H1 (cell line): ENCODE results near the gene LRRC74A. TPM values are rescaled to one million over a fixed set of nuclear protein-coding genes. Genes with fewer than 3 reads are reported as not detected.

Source experiments
- ASH2L ChIP-seq: fragments of 200-600, 300-600 bp; sonication (generic); IDR thresholded peaks from one replicate; pipeline ENCODE4 v1.7.1; 2017; ENCODE audit warnings: low read length
- CHD1 ChIP-seq: IDR thresholded peaks from 2 replicates; pipeline ENCODE4 v1.6.1; 2012; ENCODE audit warnings: low read depth, low read length, improper control_type of control experiment
- POLR2A ChIP-seq, 2 experiments: IDR thresholded peaks; 1 replicate in 1 of 2; 2 replicates in 1 of 2; pipeline ENCODE4 v1.6.1; 2011; ENCODE audit warnings: low read depth in 2 of 2, low read length in 2 of 2, mild to moderate bottlenecking in 2 of 2; ENCODE audit errors: control extremely low read depth in 1 of 2
- polyA plus RNA-seq, 7 experiments: library from polyadenylated mRNA; depleted of rRNA in 3 of 7; stranded (reverse) in 5 of 7; unstranded in 2 of 7; fragments of >200 nt in 5 of 7; fragments of 200-250 nt in 2 of 7; gene quantifications; 1 replicate in 5 of 7; 2 replicates in 1 of 7; 4 replicates in 1 of 7; pipeline versions ENCODE4 v1.2.1 to v1.2.3, GENCODE V29; 2011 to 2013; ENCODE audit warnings: missing spikeins in 2 of 7, mixed read lengths in 2 of 7
- total RNA-seq: library from RNA; stranded (reverse); fragmentation: NEBNext Ultra II Directional; extraction: Animal tissue kit (Norgen Biotek cat#: 25700); gene quantifications from 2 replicates; pipeline ENCODE4 v1.2.1, GENCODE V29; 2021

LRRC74A gene
- total and polyA plus RNA-seq, 2 of the 8 experiments (the other 6 are each of a cell fraction or from before 2014, with no cell fraction given) = not detected

DNA sequence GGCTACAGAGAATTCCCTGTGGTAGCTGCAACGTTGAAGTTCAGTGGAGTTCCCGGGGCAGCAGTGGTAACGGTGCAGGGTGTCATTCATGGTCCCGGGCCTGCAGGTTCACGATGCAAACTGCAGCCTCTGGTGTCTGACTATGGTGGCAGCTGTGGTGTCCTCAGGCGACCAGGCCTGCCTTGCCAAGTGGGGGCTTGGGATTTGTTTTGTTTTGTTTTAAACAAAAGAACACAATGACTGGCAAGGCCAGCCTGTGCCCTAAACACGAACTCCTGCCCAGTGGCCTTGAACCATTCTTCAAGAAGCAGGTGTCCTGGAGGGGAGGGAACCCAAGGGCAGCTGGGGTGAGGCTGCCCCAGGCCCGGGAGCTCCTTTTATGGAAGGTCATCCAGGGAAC is 48.5 kb downstream of the LRRC74A start (continued):
- TF ChIP-seq CHD1 = no peak
- TF ChIP-seq POLR2A (IDR thresholded peaks at IDR 0.05; ENCODE audit: control extremely low read depth in 1 of 2, low read depth in 2 of 2, low read length in 2 of 2) = no peak
- no peak for TF ChIP-seq ASH2L
